RWPE2 (cell line): Measurements from ENCODE around the gene ZNF708.

Source experiments
- ATAC-seq: fragments of 200-7000 bp; cut with Tn5 transposase; 3 replicates; pipeline ENCODE4 v1.9.1; 2021; ENCODE audit warnings: low read depth
- DNase-seq: peaks from one replicate; pipeline ENCODE4 v3.0.0-alpha.2; 2020; ENCODE audit warnings: low spot score
- H3K27ac ChIP-seq: fragments of 450-650 bp; 2 replicates; pipeline ENCODE4 v1.5.1; 2017; ENCODE audit warnings: mild to moderate bottlenecking; ENCODE audit not compliant: poor library complexity, severe bottlenecking
- H3K27me3 ChIP-seq: fragments of 250-450 bp; sonication (Bioruptor Pico); 2 replicates; pipeline ENCODE4 v1.5.1; 2021; ENCODE audit warnings: mild to moderate bottlenecking, moderate library complexity; ENCODE audit not compliant: insufficient read depth, poor library complexity, severe bottlenecking
- H3K36me3 ChIP-seq: fragments of 250-450 bp; sonication (Bioruptor Pico); 2 replicates; pipeline ENCODE4 v1.5.1; 2020; ENCODE audit warnings: low read depth, mild to moderate bottlenecking, moderate library complexity
- H3K4me1 ChIP-seq: fragments of 250-450 bp; sonication (Bioruptor Pico); 2 replicates; pipeline ENCODE4 v1.5.1; 2021; ENCODE audit warnings: mild to moderate bottlenecking, moderate library complexity; ENCODE audit not compliant: insufficient read depth, poor library complexity, severe bottlenecking
- H3K4me3 ChIP-seq: fragments of 250-450 bp; sonication (Bioruptor Pico); 2 replicates; pipeline ENCODE4 v1.5.1; 2021; ENCODE audit warnings: mild to moderate bottlenecking, moderate library complexity; ENCODE audit not compliant: severe bottlenecking
- H3K9me3 ChIP-seq: fragments of 250-450 bp; sonication (Bioruptor Pico); 2 replicates; pipeline ENCODE4 v1.5.1; 2021; ENCODE audit warnings: mild to moderate bottlenecking, moderate library complexity; ENCODE audit not compliant: severe bottlenecking
- CTCF ChIP-seq: fragments of 450-650 bp; IDR thresholded peaks from one replicate; pipeline ENCODE4 v1.5.1; 2017; ENCODE audit warnings: mild to moderate bottlenecking, moderate library complexity; ENCODE audit not compliant: poor library complexity, severe bottlenecking

The ZNF708 gene

GRCh38 chr19:21335721-21336120 is 6.5 kb upstream of the ZNF708 start:
- no peaks in the 10 kb centered on the region for H3K36me3 ChIP-seq
- H3K4me3 ChIP-seq, result no peak overlapping the region
- TF ChIP-seq CTCF, result no peak
- no peaks in the 10 kb centered on the region for H3K9me3 ChIP-seq
- no peak overlapping the region for H3K27ac ChIP-seq
- ATAC-seq (no peak), DNase-seq (no peak)
- no peaks in the 10 kb centered on the region for H3K4me1 ChIP-seq
- no peaks in the 10 kb centered on the region for H3K27me3 ChIP-seq

- peak overlapping the region; percentile 67 for H3K27ac ChIP-seq
- no peaks in the 10 kb centered on the region for H3K27me3 ChIP-seq
- ATAC-seq (no peak), DNase-seq (no peak)
- H3K36me3 ChIP-seq, result peaks cover 9% of the 10 kb centered on the region
- peaks cover 2% of the 10 kb centered on the region for H3K9me3 ChIP-seq
- no peaks in the 10 kb centered on the region for H3K4me1 ChIP-seq
- H3K4me3 ChIP-seq, result peak overlapping the region; percentile 55
- no peak for TF ChIP-seq CTCF
Measured at GRCh38 chr19:21328406-21328805, 804 bp downstream of the ZNF708 start.

- no peak for TF ChIP-seq CTCF
- no peak overlapping the region for H3K4me3 ChIP-seq
- no peaks in the 10 kb centered on the region for H3K4me1 ChIP-seq
- peaks cover 8% of the 10 kb centered on the region for H3K9me3 ChIP-seq
- ATAC-seq, result no peak
- H3K27ac ChIP-seq, result no peak overlapping the region
- H3K36me3 ChIP-seq, result peaks cover 9% of the 10 kb centered on the region
- no peak for DNase-seq
- H3K27me3 ChIP-seq, result no peaks in the 10 kb centered on the region
Measured at GRCh38 chr19:21326169-21326568, 3.0 kb downstream of the ZNF708 start.

GRCh38 chr19:21323000-21323399 is 6.2 kb downstream of the ZNF708 start:
- peaks cover 12% of the 10 kb centered on the region for H3K36me3 ChIP-seq
- H3K27ac ChIP-seq, result no peak overlapping the region
- no peak overlapping the region for H3K4me3 ChIP-seq
- no peak for DNase-seq
- TF ChIP-seq CTCF, result no peak
- H3K27me3 ChIP-seq, result no peaks in the 10 kb centered on the region
- no peak for ATAC-seq
- H3K9me3 ChIP-seq, result peaks cover 8% of the 10 kb centered on the region
- no peaks in the 10 kb centered on the region for H3K4me1 ChIP-seq

GRCh38 chr19:21322528-21322927 is 6.7 kb downstream of the ZNF708 start:
- H3K9me3 ChIP-seq, result peaks cover 8% of the 10 kb centered on the region
- H3K4me3 ChIP-seq, result no peak overlapping the region
- no peaks in the 10 kb centered on the region for H3K4me1 ChIP-seq
- ATAC-seq (no peak), DNase-seq (no peak)
- no peaks in the 10 kb centered on the region for H3K27me3 ChIP-seq
- no peak overlapping the region for H3K27ac ChIP-seq
- no peak for TF ChIP-seq CTCF
- H3K36me3 ChIP-seq, result peaks cover 12% of the 10 kb centered on the region
